GM12875 (cell line): Measurements from ENCODE around the gene FAM13B.
A peak's percentile ranks its signal among the peaks of the same experiment; 100 is the strongest.
"Not testable (repeated sequence)": the region's sequence is repeated elsewhere in the genome, so short reads cannot be mapped to it uniquely, and the experiment has no call there.

Experiments
- H3K4me3 ChIP-seq: one replicate; pipeline ENCODE4 v1.5.1; 2011; ENCODE audit warnings: low read depth, low read length, control low read depth
- TF ChIP-seq, protein P1 (sequence below): IDR thresholded peaks from 2 replicates; pipeline ENCODE4 v1.5.1; 2011; ENCODE audit warnings: low read depth, mild to moderate bottlenecking, control low read depth, inconsistent platforms, low read length, moderate library complexity, borderline replicate concordance; ENCODE audit not compliant: insufficient read depth

Gene FAM13B

DNA sequence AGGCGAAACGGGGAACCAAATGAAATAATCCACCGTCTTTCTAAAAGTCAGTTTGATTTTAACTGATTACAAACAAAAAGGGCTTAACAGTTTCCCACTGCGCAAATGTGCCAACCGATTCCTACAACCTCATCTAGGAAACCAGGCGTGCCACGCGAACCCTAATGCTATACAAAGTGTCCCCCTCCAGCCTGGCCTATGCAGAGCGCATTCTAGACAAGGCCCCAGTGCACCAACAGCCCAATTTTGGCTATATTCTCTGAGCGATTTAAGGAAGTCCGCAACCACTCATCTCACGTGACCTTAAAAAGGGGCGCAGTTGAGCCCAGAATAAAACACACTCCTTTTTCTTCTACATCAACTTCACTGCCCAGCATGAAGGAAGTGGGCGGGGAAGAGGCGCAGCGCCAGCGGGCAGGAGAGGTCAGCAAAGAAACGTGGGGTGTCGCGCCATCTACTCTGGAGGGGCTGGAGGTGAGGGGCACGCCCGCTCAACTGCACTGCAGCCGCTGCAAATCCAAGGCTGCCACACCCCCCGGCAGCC, 779 bp downstream of the FAM13B start:
- H3K4me3 ChIP-seq = peak overlapping the region; percentile 95
- TF ChIP-seq, protein P1, sequence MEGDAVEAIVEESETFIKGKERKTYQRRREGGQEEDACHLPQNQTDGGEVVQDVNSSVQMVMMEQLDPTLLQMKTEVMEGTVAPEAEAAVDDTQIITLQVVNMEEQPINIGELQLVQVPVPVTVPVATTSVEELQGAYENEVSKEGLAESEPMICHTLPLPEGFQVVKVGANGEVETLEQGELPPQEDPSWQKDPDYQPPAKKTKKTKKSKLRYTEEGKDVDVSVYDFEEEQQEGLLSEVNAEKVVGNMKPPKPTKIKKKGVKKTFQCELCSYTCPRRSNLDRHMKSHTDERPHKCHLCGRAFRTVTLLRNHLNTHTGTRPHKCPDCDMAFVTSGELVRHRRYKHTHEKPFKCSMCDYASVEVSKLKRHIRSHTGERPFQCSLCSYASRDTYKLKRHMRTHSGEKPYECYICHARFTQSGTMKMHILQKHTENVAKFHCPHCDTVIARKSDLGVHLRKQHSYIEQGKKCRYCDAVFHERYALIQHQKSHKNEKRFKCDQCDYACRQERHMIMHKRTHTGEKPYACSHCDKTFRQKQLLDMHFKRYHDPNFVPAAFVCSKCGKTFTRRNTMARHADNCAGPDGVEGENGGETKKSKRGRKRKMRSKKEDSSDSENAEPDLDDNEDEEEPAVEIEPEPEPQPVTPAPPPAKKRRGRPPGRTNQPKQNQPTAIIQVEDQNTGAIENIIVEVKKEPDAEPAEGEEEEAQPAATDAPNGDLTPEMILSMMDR = no peak

DNA sequence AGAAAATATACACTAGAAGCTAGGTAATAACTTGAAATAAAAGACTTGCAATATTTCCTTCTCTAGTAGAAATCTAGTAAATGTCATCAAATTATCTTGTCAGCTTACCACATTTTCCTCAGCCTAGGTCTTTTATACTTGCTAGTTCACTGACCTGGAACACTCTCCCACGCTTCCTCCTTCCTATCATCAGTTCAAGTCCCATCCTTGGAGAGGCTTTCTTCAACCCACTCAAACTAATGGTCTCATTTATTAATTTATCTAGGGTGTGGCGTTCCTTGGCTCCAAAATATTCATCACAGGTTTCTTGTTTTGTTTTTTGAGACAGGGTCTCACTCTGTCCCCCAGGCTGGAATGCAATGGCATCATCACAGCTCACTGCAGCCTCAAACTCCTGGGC, 2.9 kb downstream of the FAM13B start:
- H3K4me3 ChIP-seq = peak overlapping the region; percentile 95
- TF ChIP-seq, protein P1 = no peak

DNA sequence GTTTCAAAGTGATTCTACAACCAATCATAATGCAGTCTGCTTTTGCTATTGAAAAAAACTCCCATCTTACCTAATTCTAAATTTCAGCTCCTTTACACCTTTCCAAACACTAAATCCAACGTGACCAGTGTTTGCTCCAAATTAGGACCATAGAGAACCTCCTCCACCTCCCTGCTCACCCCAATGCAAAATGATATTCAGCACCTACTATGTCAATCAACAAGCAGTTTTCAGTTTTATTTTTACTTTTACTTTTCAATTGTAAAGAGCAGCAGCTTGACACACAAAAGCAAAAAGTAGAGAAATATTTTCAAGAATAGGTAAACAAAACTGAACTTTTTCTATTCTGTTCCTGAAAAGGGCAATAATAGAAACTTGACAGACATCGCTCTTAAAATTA, 3.4 kb downstream of the FAM13B start:
- TF ChIP-seq, protein P1 = no peak
- H3K4me3 ChIP-seq = no peak overlapping the region

DNA sequence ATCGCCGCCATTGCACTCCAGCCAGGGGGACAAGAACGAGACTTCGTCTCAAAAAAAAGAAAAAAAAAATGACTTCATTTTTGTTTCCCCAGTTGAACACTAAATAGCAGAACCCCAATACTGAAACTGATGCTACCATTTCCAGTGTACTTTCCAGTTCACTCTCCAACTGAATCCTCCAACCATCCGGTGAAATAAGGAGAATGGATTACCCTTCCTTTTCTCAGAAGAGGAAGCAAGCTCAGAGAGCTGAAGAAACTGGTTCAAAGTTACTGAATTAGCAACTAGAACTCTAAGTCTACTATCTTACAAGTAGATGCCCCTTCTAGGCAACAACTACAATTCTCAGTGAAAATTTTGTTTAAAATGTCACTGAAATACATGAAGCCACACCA, 3.9 kb downstream of the FAM13B start:
- TF ChIP-seq, protein P1 = no peak
- H3K4me3 ChIP-seq = peak overlapping the region; percentile 11

DNA sequence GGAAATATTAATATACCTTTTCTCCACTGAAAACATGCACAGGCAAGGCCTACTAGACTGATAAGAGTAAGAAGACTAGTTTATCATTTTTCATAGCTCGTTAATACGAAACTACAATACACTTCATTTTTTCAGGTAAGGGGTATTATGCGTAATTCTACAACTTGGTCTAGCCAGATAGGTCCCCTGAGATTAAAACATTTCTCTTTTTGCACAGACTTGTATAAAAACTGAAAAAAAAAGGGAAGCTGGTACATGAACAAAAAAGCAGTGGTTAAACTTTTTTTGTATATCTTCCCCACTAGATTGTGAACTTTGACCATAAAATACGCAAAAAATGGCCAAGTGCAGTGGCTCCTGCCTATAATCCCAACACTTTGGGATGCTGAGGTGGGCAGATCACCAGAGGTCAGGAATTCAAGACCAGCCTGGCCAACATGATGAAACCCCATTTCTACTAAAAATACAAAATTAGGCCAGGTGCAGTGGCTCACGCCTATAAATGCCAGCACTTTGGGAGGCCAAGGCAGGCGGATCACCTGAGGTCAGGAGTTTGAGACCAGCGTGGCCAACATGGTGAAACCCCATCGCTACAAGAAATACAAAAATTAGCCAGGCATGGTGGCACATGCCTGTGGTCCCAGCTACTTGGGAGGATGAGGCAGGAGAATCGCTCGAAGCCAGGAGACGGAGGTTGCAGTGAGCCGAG, 4.5 kb downstream of the FAM13B start:
- H3K4me3 ChIP-seq = peak overlapping the region; percentile 11

DNA sequence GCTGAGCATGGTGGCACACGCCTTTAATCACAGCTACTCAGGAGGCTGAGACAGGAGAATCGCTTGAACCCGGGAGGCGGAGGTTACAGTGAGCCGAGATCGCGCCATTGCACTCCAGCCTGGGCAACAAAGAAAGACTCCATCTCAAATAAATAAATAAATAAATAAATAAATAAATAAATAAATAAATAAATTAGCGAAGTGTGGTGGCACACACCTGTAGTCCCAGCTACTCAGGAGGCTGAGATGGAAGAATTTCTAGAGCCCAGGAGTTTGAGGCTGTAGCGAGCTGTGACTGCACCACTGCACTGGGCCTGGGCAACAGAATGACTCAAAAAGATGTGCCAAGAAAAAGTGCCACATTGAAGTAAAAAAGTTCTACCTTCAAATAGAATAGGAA, 6.1 kb downstream of the FAM13B start:
- not testable (repeated sequence) for H3K4me3 ChIP-seq

DNA sequence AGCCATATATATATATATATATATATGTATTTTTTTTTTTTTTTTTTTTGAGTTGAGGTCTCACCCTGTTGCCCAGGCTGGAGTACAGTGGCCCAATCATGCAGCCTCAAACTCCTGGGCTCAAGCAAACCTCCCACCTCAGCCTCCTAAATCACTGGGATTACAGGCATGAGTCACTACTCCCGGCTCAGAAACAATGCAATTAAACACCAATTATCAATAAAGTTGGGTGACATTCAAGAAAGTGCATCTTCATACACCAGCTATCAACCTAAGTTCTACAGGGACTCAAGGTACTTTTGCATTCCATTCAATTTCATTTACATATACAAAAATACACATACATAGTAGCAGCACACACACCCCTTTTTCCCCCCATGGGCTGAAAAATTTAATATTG, 7.6 kb downstream of the FAM13B start:
- no peak overlapping the region for H3K4me3 ChIP-seq
- TF ChIP-seq, protein P1 = no peak

DNA sequence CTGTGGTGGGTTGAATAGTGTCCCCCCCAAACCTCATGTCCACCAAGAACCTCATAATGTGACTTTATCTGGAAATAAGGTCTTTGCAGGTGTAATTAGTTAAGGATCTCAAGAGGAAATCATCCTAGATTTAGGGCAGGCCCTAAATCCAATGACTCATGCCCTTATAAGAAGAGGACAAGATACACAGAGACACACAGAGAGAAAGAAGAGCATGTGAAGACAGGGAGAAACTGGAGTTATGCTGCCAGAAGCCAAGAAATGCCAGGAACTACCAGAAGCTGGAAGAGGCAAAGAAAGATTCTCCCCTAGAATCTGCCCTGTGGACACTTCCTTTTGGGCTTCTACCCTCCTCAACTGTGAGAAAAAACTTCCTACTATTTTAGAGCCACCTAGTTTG, 8.8 kb downstream of the FAM13B start:
- TF ChIP-seq, protein P1 = no peak
- no peak overlapping the region for H3K4me3 ChIP-seq
